Hepatocyte (in vitro differentiated cells): Measurements from ENCODE around the gene GALNT18.

Source experiments
- EZH2 ChIP-seq: fragments of 200-600 bp; sonication (generic); IDR thresholded peaks from 2 replicates; pipeline ENCODE4 v1.6.1; 2016; ENCODE audit warnings: antibody characterized with exemption, mild to moderate bottlenecking, borderline replicate concordance
- EZH2phosphoT487 ChIP-seq: fragments of 200-600 bp; sonication (generic); IDR thresholded peaks from one replicate; pipeline ENCODE4 v1.6.1; 2018; ENCODE audit warnings: antibody characterized with exemption, mild to moderate bottlenecking, low read depth, moderate library complexity; ENCODE audit not compliant: unreplicated experiment, severe bottlenecking
- TF ChIP-seq, protein P1 (sequence below): fragments of 200-600 bp; sonication (generic); IDR thresholded peaks from 2 replicates; pipeline ENCODE4 v1.5.1; 2016; ENCODE audit warnings: antibody characterized with exemption, mild to moderate bottlenecking; ENCODE audit not compliant: poor library complexity

DNA sequence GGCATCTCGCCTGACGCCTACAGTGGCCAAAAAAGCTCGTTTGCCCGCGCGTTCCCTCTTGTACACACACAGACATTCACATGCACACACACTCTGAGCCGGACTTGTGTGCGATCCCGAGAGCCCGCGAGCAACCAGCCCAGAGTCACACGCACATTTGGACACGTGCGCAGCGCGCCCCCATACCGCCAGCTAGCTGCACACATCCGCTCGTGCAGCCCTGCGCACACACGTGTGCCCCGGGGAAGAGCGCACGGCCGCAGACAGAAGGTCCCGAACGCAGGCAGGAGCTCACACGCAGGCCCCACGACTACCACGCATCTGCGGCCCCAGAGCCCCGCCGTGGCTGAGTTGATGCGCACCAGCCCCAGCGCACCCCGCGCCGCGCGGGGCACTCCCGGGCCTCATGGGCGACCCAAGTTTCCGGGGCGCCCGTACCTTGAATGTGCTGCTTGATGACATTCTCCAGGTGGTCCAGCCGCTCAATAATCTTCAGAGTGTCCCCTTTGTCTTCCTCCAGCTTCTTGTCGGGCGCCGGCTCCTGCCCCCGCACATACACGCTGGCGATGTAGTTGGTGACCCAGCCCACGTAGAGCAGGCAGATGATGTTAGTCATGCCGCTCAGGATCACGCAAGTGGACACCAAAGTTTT lies 758 bp downstream of the GALNT18 start:
- TF ChIP-seq, protein P1, sequence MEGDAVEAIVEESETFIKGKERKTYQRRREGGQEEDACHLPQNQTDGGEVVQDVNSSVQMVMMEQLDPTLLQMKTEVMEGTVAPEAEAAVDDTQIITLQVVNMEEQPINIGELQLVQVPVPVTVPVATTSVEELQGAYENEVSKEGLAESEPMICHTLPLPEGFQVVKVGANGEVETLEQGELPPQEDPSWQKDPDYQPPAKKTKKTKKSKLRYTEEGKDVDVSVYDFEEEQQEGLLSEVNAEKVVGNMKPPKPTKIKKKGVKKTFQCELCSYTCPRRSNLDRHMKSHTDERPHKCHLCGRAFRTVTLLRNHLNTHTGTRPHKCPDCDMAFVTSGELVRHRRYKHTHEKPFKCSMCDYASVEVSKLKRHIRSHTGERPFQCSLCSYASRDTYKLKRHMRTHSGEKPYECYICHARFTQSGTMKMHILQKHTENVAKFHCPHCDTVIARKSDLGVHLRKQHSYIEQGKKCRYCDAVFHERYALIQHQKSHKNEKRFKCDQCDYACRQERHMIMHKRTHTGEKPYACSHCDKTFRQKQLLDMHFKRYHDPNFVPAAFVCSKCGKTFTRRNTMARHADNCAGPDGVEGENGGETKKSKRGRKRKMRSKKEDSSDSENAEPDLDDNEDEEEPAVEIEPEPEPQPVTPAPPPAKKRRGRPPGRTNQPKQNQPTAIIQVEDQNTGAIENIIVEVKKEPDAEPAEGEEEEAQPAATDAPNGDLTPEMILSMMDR: no peak
- TF ChIP-seq EZH2phosphoT487: no peak
- no peak for TF ChIP-seq EZH2
